Astrocyte (in vitro differentiated cells and primary cell): ENCODE measurements around the gene DNMBP. TPM values are rescaled to one million over a fixed set of nuclear protein-coding genes. Genes with fewer than 3 reads are reported as not detected.
A peak's percentile ranks its signal among the peaks of the same experiment; 100 is the strongest.

Experiments used
- DNase-seq: peaks from one replicate; pipeline ENCODE4 v3.0.0-alpha.2; 2010; ENCODE audit warnings: low read depth
- FAIRE-seq: peaks from 2 replicates; lab custom pipeline; 2011; peaks lifted over from hg19 to GRCh38; lab: Jason Lieb, UNC
- H2AFZ ChIP-seq: 2 replicates; pipeline ENCODE4 v1.6.0; 2012; ENCODE audit warnings: low read depth, low read length, inconsistent platforms
- H3K27ac ChIP-seq: 2 replicates; pipeline ENCODE4 v1.5.1; 2011; ENCODE audit warnings: low read depth, low read length, inconsistent platforms
- H3K27me3 ChIP-seq: 2 replicates; pipeline ENCODE4 v1.6.0; 2011; ENCODE audit warnings: low read length, inconsistent platforms; ENCODE audit not compliant: insufficient read depth
- H3K36me3 ChIP-seq: 2 replicates; pipeline ENCODE4 v1.5.1; 2011; ENCODE audit warnings: low read length, inconsistent platforms; ENCODE audit not compliant: insufficient read depth
- H3K4me1 ChIP-seq: 2 replicates; pipeline ENCODE4 v1.5.1; 2011; ENCODE audit warnings: low read length, inconsistent platforms; ENCODE audit not compliant: insufficient read depth
- H3K4me2 ChIP-seq: 2 replicates; pipeline ENCODE4 v1.6.0; 2012; ENCODE audit warnings: low read length, inconsistent platforms
- H3K4me3 ChIP-seq: 2 replicates; pipeline ENCODE4 v1.5.1; 2011; ENCODE audit warnings: low read depth, mild to moderate bottlenecking, low read length, inconsistent platforms; ENCODE audit not compliant: insufficient read depth
- H3K79me2 ChIP-seq: 2 replicates; pipeline ENCODE4 v1.6.0; 2012; ENCODE audit warnings: mild to moderate bottlenecking, low read length, inconsistent platforms; ENCODE audit not compliant: insufficient read depth
- H3K9ac ChIP-seq: 2 replicates; pipeline ENCODE4 v1.6.0; 2012; ENCODE audit warnings: mild to moderate bottlenecking, low read length, inconsistent platforms
- H3K9me3 ChIP-seq: 2 replicates; pipeline ENCODE4 v1.5.1; 2012; ENCODE audit warnings: low read depth, mild to moderate bottlenecking, low read length, inconsistent platforms; ENCODE audit not compliant: insufficient read depth
- H4K20me1 ChIP-seq: 2 replicates; pipeline ENCODE4 v1.6.0; 2012; ENCODE audit warnings: low read length, inconsistent platforms; ENCODE audit not compliant: insufficient read depth
- H3K27ac Mint-ChIP-seq: one replicate; pipeline ENCODE4 v1.8.0; 2021; ENCODE audit warnings: mild to moderate bottlenecking, mixed read lengths; ENCODE audit not compliant: unreplicated experiment
- H3K27me3 Mint-ChIP-seq: one replicate; pipeline ENCODE4 v1.8.0; 2021; ENCODE audit warnings: low read depth, mixed read lengths; ENCODE audit not compliant: unreplicated experiment
- H3K36me3 Mint-ChIP-seq: one replicate; pipeline ENCODE4 v1.8.0; 2021; ENCODE audit warnings: low read depth, mixed read lengths; ENCODE audit not compliant: unreplicated experiment
- H3K4me1 Mint-ChIP-seq: one replicate; pipeline ENCODE4 v1.8.0; 2021; ENCODE audit warnings: low read depth, mixed read lengths; ENCODE audit not compliant: unreplicated experiment
- H3K4me3 Mint-ChIP-seq: one replicate; pipeline ENCODE4 v1.8.0; 2021; ENCODE audit warnings: mild to moderate bottlenecking, moderate library complexity, mixed read lengths; ENCODE audit not compliant: unreplicated experiment
- H3K9me3 Mint-ChIP-seq: one replicate; pipeline ENCODE4 v1.8.0; 2021; ENCODE audit warnings: mild to moderate bottlenecking, mixed read lengths; ENCODE audit not compliant: unreplicated experiment
- CTCF ChIP-seq: IDR thresholded peaks from 2 replicates; pipeline ENCODE4 v1.5.1; 2011; ENCODE audit warnings: low read depth, mild to moderate bottlenecking, inconsistent platforms, low read length, moderate library complexity; ENCODE audit not compliant: insufficient read depth
- EZH2 ChIP-seq: IDR thresholded peaks from 2 replicates; pipeline ENCODE4 v1.6.1; 2012; ENCODE audit warnings: mild to moderate bottlenecking, low read length, inconsistent platforms; ENCODE audit not compliant: insufficient read depth
- total RNA-seq: library from RNA; stranded (reverse); gene quantifications from 2 replicates; pipeline ENCODE4 v1.2.1, GENCODE V29; 2021

Gene DNMBP
- total RNA-seq, 1 donor from 2014 or later, result 24.8 TPM

- peaks cover 40% of the 10 kb centered on the region for H3K4me1 ChIP-seq
- Mint-ChIP-seq H3K27ac (peak overlapping the region; percentile 50), H3K36me3 (peaks cover 8% of the 10 kb centered on the region), H3K9me3 (peaks cover under 1% of the 10 kb centered on the region), H3K4me1 (peaks cover 26% of the 10 kb centered on the region), H3K4me3 (no peak overlapping the region), H3K27me3 (no peaks in the 10 kb centered on the region)
- no peak overlapping the region for H2AFZ ChIP-seq
- TF ChIP-seq CTCF (no peak), EZH2 (no peak)
- no peak overlapping the region for H3K4me3 ChIP-seq
- H3K79me2 ChIP-seq, result peaks cover 96% of the 10 kb centered on the region
- peak overlapping the region; percentile 9 for H3K9ac ChIP-seq
- peaks cover 4% of the 10 kb centered on the region for H3K36me3 ChIP-seq
- H3K4me2 ChIP-seq, result peak overlapping the region; percentile 26
- H4K20me1 ChIP-seq, result peaks cover 78% of the 10 kb centered on the region
- H3K9me3 ChIP-seq, result no peaks in the 10 kb centered on the region
- no peaks in the 10 kb centered on the region for H3K27me3 ChIP-seq
- FAIRE-seq (no peak), DNase-seq (peak; percentile 92)
- H3K27ac ChIP-seq, result peak overlapping the region; percentile 62
Measured at GRCh38 chr10:99945263-99945662, 64.5 kb downstream of the DNMBP start.

GRCh38 chr10:99944860-99945259, 64.9 kb downstream of the DNMBP start:
- FAIRE-seq, result no peak
- Histone ChIP-seq H3K4me1 (peaks cover 40% of the 10 kb centered on the region), H3K4me2 (peak overlapping the region; percentile 26), H3K4me3 (no peak overlapping the region), H3K9ac (no peak overlapping the region), H3K27me3 (no peaks in the 10 kb centered on the region), H3K36me3 (peaks cover 4% of the 10 kb centered on the region), H3K9me3 (no peaks in the 10 kb centered on the region), H3K27ac (peak overlapping the region; percentile 62), H3K79me2 (peaks cover 96% of the 10 kb centered on the region), H4K20me1 (peaks cover 78% of the 10 kb centered on the region), H2AFZ (no peak overlapping the region)
- H3K9me3 Mint-ChIP-seq, result no peaks in the 10 kb centered on the region
- H3K27me3 Mint-ChIP-seq, result no peaks in the 10 kb centered on the region
- TF ChIP-seq EZH2 (no peak), CTCF (no peak)
- no peak overlapping the region for H3K4me3 Mint-ChIP-seq
- peaks cover 26% of the 10 kb centered on the region for H3K4me1 Mint-ChIP-seq
- no peak for DNase-seq
- H3K27ac Mint-ChIP-seq, result no peak overlapping the region
- peaks cover 8% of the 10 kb centered on the region for H3K36me3 Mint-ChIP-seq

GRCh38 chr10:99943908-99944307, 65.8 kb downstream of the DNMBP start:
- peaks cover 75% of the 10 kb centered on the region for H4K20me1 ChIP-seq
- Mint-ChIP-seq H3K4me3 (no peak overlapping the region), H3K27ac (no peak overlapping the region), H3K36me3 (peaks cover 14% of the 10 kb centered on the region), H3K4me1 (peaks cover 26% of the 10 kb centered on the region), H3K27me3 (no peaks in the 10 kb centered on the region), H3K9me3 (no peaks in the 10 kb centered on the region)
- no peak overlapping the region for H3K27ac ChIP-seq
- TF ChIP-seq CTCF (no peak), EZH2 (no peak)
- H3K4me3 ChIP-seq, result no peak overlapping the region
- no peak overlapping the region for H3K4me2 ChIP-seq
- H3K36me3 ChIP-seq, result peaks cover 4% of the 10 kb centered on the region
- peaks cover 96% of the 10 kb centered on the region for H3K79me2 ChIP-seq
- FAIRE-seq, result no peak
- no peaks in the 10 kb centered on the region for H3K9me3 ChIP-seq
- H3K27me3 ChIP-seq, result no peaks in the 10 kb centered on the region
- H3K4me1 ChIP-seq, result peaks cover 44% of the 10 kb centered on the region
- no peak overlapping the region for H2AFZ ChIP-seq
- no peak for DNase-seq
- no peak overlapping the region for H3K9ac ChIP-seq
